ENCODE results near the gene DNAJC22. TPM values are rescaled to one million over a fixed set of nuclear protein-coding genes. Genes with fewer than 3 reads are reported as not detected.

DNAJC22 gene
- total RNA-seq, 6 experiments from 2014 or later: 36.5 to 49.1 (median 43.7) TPM

GRCh38 chr12:49344486-49345050 lies 2.1 kb upstream of the DNAJC22 start:
- intact Hi-C loops (cut with DNase I): no loop called here
- peak overlapping the region; percentile 31 to 74 (median 66) for H3K4me3 ChIP-seq
- TF ChIP-seq, protein P1, sequence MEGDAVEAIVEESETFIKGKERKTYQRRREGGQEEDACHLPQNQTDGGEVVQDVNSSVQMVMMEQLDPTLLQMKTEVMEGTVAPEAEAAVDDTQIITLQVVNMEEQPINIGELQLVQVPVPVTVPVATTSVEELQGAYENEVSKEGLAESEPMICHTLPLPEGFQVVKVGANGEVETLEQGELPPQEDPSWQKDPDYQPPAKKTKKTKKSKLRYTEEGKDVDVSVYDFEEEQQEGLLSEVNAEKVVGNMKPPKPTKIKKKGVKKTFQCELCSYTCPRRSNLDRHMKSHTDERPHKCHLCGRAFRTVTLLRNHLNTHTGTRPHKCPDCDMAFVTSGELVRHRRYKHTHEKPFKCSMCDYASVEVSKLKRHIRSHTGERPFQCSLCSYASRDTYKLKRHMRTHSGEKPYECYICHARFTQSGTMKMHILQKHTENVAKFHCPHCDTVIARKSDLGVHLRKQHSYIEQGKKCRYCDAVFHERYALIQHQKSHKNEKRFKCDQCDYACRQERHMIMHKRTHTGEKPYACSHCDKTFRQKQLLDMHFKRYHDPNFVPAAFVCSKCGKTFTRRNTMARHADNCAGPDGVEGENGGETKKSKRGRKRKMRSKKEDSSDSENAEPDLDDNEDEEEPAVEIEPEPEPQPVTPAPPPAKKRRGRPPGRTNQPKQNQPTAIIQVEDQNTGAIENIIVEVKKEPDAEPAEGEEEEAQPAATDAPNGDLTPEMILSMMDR (IDR thresholded peaks at IDR 0.05): no peak
- TF ChIP-seq POLR2A (IDR thresholded peaks at IDR 0.05): no peak
- no peaks in the 10 kb centered on the region for H3K36me3 ChIP-seq
- no peaks in the 10 kb centered on the region for H3K27me3 ChIP-seq
- peak overlapping the region in 1 of 3 donors; percentile 26 for H3K27ac ChIP-seq
- no peaks in the 10 kb centered on the region for H3K9me3 ChIP-seq
- 23% methylated on average over 9 of the region's 15 CpGs for WGBS (ENCODE audit: insufficient coverage, low coverage, low lambda C conversion rate, missing lambda C conversion rate)
- peak in 1 of 3 donors; percentile 13 for DNase-seq
- ATAC-seq: peak in 3 of 4 donors; percentile 2 to 48 (median 6)
- H3K4me1 ChIP-seq: peaks cover 0 to 46% (median 16%) of the 10 kb centered on the region in 4 donors

GRCh38 chr12:49345051-49345824 lies 1.4 kb upstream of the DNAJC22 start:
- peaks cover 0 to 53% (median 19%) of the 10 kb centered on the region in 4 donors for H3K4me1 ChIP-seq
- H3K27me3 ChIP-seq: no peaks in the 10 kb centered on the region
- peak overlapping the region; percentile 31 to 74 (median 66) for H3K4me3 ChIP-seq
- WGBS (ENCODE audit: insufficient coverage, low coverage, low lambda C conversion rate, missing lambda C conversion rate): 8% methylated on average over 14 of the region's 70 CpGs
- ATAC-seq: peak; percentile 3 to 36 (median 10)
- intact Hi-C loops (cut with DNase I): no loop called here
- peak overlapping the region in 1 of 3 donors; percentile 26 for H3K27ac ChIP-seq
- DNase-seq: peak in 2 of 3 donors; percentile 63 to 64
- H3K9me3 ChIP-seq: no peaks in the 10 kb centered on the region
- TF ChIP-seq POLR2A (IDR thresholded peaks at IDR 0.05): no peak
- TF ChIP-seq, protein P1 (IDR thresholded peaks at IDR 0.05): no peak
- no peaks in the 10 kb centered on the region for H3K36me3 ChIP-seq

- ATAC-seq (no peak), DNase-seq (peak in 1 of 3 donors; percentile 31)
- WGBS (ENCODE audit: insufficient coverage, low coverage, low lambda C conversion rate, missing lambda C conversion rate): 1% methylated on average over 58 of the region's 61 CpGs
- TF ChIP-seq, protein P1 (IDR thresholded peaks at IDR 0.05): no peak
- TF ChIP-seq POLR2A (IDR thresholded peaks at IDR 0.05): no peak
- Histone ChIP-seq H3K27ac (peak overlapping the region in 1 of 3 donors; percentile 26), H3K4me3 (peak overlapping the region; percentile 31 to 74 (median 66)), H3K4me1 (peaks cover 0 to 58% (median 19%) of the 10 kb centered on the region in 4 donors), H3K9me3 (no peaks in the 10 kb centered on the region), H3K27me3 (no peaks in the 10 kb centered on the region), H3K36me3 (peaks cover 0 to 1% (median under 1%) of the 10 kb centered on the region in 4 donors)
- intact Hi-C loops (cut with DNase I): no loop called here
Measured at GRCh38 chr12:49345825-49346658, 646 bp upstream of the DNAJC22 start.

Measured in right lobe of liver (tissue), 6 donors.